T-helper 17 cell (primary cell): Measurements from ENCODE around the gene DBNDD2. TPM values are rescaled to one million over a fixed set of nuclear protein-coding genes. Genes with fewer than 3 reads are reported as not detected.

Experiments used
- ATAC-seq: fragments of 150-1000 bp; cut with Tn5 transposase; 2 replicates; pipeline ENCODE4 v1.10.0; 2021; ENCODE audit warnings: mild to moderate bottlenecking, moderate library complexity
- DNase-seq, 3 donors: peaks; one replicate each; pipeline versions ENCODE4 v3.0.0 to v3.0.0-alpha.2; 2020 to 2021
- H3K9me3 ChIP-seq: one replicate; pipeline ENCODE4 v1.7.0; 2013; ENCODE audit warnings: low read length, mild to moderate bottlenecking; ENCODE audit not compliant: control insufficient read depth, poor library complexity, severe bottlenecking
- H3K27ac Mint-ChIP-seq: one replicate; pipeline ENCODE4 v1.8.0; 2022; ENCODE audit warnings: mild to moderate bottlenecking, moderate library complexity, mixed read lengths
- H3K27me3 Mint-ChIP-seq: one replicate; pipeline ENCODE4 v1.8.0; 2022; ENCODE audit warnings: mixed read lengths
- H3K36me3 Mint-ChIP-seq: one replicate; pipeline ENCODE4 v1.8.0; 2022; ENCODE audit warnings: low read depth, mixed read lengths
- H3K4me1 Mint-ChIP-seq: one replicate; pipeline ENCODE4 v1.8.0; 2022; ENCODE audit warnings: mild to moderate bottlenecking, mixed read lengths
- H3K4me3 Mint-ChIP-seq: one replicate; pipeline ENCODE4 v1.8.0; 2022; ENCODE audit warnings: mild to moderate bottlenecking, moderate library complexity, mixed read lengths
- total RNA-seq, 4 donors: library from RNA in 2 of 4; stranded (reverse) in 2 of 4; gene quantifications; one replicate each; pipeline ENCODE4 v1.2.3 and lab custom pipeline; 2022 to 2026

Gene DBNDD2
- total RNA-seq, 2 donors from 2014 or later, result 10.7 to 10.9 TPM

GRCh38 chr20:45412653-45413052, 4.6 kb downstream of the DBNDD2 start:
- peaks cover 20% of the 10 kb centered on the region for H3K4me1 Mint-ChIP-seq
- no peak overlapping the region for H3K27ac Mint-ChIP-seq
- no peaks in the 10 kb centered on the region for H3K36me3 Mint-ChIP-seq
- peak overlapping the region; percentile 19 for H3K4me3 Mint-ChIP-seq
- no peaks in the 10 kb centered on the region for H3K9me3 ChIP-seq
- ATAC-seq (no peak), DNase-seq (no peak)
- no peaks in the 10 kb centered on the region for H3K27me3 Mint-ChIP-seq

- peaks cover 25% of the 10 kb centered on the region for H3K4me1 Mint-ChIP-seq
- ATAC-seq (no peak), DNase-seq (no peak)
- no peaks in the 10 kb centered on the region for H3K27me3 Mint-ChIP-seq
- no peak overlapping the region for H3K27ac Mint-ChIP-seq
- H3K4me3 Mint-ChIP-seq, result no peak overlapping the region
- H3K36me3 Mint-ChIP-seq, result peaks cover 2% of the 10 kb centered on the region
- no peaks in the 10 kb centered on the region for H3K9me3 ChIP-seq
Measured at GRCh38 chr20:45413479-45413878, 5.4 kb downstream of the DBNDD2 start.

DNA sequence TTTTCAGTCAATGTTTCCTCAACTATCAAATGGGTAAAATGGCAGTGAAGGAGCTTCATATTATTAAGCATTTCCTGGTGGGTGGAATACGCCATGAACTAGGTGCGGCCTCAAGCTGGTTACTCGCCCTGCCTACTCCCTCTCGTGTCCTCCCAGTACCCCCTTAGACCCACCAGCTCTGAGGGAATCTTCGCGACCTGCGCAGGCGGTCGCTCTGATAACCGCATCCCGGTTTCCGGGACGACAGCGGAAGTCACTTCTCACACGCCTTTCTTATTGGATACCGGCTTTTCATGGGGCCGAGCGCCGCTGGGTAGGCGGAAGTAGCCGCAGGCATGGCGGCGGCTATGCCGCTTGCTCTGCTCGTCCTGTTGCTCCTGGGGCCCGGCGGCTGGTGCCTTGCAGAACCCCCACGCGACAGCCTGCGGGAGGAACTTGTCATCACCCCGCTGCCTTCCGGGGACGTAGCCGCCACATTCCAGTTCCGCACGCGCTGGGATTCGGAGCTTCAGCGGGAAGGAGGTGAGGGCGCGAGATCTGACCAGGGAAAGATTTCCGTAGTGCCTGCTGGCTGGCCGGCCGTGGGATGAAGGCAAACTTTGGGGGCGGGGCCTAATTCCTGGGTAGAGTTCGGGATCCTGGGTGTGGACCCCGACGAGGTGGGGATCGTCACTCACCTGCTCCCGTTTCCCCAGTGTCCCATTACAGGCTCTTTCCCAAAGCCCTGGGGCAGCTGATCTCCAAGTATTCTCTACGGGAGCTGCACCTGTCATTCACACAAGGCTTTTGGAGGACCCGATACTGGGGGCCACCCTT, 7.9 kb downstream of the DBNDD2 start, which contains the start of gene PIGT:
Gene PIGT (plus strand): TSS at position 320 of the 816 bp plus-strand sequence. CDS start 16 bp downstream, at position 336.
- Mint-ChIP-seq H3K36me3 (peaks cover 8% of the 10 kb centered on the region), H3K27ac (peak within 1 kb of the TSS; percentile 97), H3K27me3 (no peaks in the 10 kb centered on the region), H3K4me3 (peak within 1 kb of the TSS; percentile 95), H3K4me1 (peaks cover 34% of the 10 kb centered on the region)
- peak; percentile 76 to 88 (median 79) for DNase-seq
- peak; percentile 97 for ATAC-seq
- H3K9me3 ChIP-seq, result no peaks in the 10 kb centered on the region

DNA sequence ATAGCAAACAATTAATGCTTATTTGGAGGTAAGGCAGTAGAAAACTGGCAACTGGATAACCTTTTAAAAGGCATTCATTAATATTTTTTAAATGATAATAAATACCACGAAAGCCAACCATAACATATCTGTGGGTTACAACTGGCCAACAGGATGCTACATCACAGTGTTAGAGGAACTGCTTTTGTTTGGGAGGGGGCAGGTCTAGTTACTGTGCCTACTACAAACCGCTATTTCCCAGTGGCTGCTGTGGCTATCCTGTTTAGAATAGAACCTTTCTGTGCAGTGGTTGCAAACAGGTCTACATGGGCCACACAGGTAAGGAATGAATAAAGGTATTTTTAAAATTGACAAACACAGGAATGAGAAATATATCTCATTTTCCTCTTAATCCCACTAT, 8.8 kb downstream of the DBNDD2 start:
- no peak for DNase-seq
- Mint-ChIP-seq H3K27me3 (no peaks in the 10 kb centered on the region), H3K27ac (peak overlapping the region; percentile 97), H3K4me1 (peaks cover 34% of the 10 kb centered on the region), H3K4me3 (peak overlapping the region; percentile 95), H3K36me3 (peaks cover 8% of the 10 kb centered on the region)
- ATAC-seq, result no peak
- H3K9me3 ChIP-seq, result no peaks in the 10 kb centered on the region

GRCh38 chr20:45419188-45420091, 11.4 kb downstream of the DBNDD2 start:
- no peak for DNase-seq
- Mint-ChIP-seq H3K36me3 (peaks cover 8% of the 10 kb centered on the region), H3K4me1 (peaks cover 34% of the 10 kb centered on the region), H3K4me3 (peak overlapping the region; percentile 33), H3K27me3 (no peaks in the 10 kb centered on the region), H3K27ac (peak overlapping the region; percentile 73)
- H3K9me3 ChIP-seq, result no peaks in the 10 kb centered on the region
- no peak for ATAC-seq

DNA sequence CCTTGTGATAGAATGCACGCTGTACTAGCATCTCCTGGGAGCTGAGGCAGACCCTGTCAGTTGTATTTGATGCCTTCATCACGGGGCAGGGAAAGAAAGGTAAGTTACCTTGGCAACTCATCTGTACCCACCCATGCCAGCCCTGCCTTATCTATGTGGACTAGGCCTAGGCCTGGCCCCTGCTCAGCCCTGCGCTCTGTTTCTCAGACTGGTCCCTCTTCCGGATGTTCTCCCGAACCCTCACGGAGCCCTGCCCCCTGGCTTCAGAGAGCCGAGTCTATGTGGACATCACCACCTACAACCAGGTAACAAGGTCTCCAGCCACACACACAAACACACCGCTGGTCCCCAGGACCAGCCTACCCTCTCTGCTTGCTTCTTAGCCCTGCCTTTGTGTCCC, 12.0 kb downstream of the DBNDD2 start:
- peaks cover 30% of the 10 kb centered on the region for H3K4me1 Mint-ChIP-seq
- H3K4me3 Mint-ChIP-seq, result no peak overlapping the region
- H3K36me3 Mint-ChIP-seq, result peaks cover 8% of the 10 kb centered on the region
- H3K9me3 ChIP-seq, result no peaks in the 10 kb centered on the region
- no peak for ATAC-seq
- DNase-seq, result no peak
- H3K27ac Mint-ChIP-seq, result peak overlapping the region; percentile 47
- no peaks in the 10 kb centered on the region for H3K27me3 Mint-ChIP-seq

DNA sequence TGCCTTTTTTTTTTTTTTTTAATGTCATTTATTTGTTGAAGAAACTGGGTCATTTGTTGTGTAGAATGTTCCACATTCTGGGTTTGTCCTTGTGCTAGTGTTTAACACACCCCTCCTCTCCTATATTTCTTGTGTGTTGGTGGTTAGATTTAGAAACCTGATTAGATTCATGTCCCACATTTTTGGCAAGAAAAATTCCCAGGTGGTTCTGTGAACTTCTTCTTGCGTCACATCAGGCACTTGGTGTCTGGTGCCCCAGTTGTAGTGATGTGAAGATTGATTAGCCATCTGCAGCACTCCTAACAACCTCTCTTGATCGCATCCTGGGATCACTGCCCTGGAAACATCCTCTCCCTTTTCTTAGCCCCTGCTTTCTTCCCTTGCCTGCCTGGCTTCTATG, 15.6 kb downstream of the DBNDD2 start:
- H3K4me1 Mint-ChIP-seq, result peaks cover 12% of the 10 kb centered on the region
- peak overlapping the region; percentile 25 for H3K4me3 Mint-ChIP-seq
- H3K9me3 ChIP-seq, result no peaks in the 10 kb centered on the region
- DNase-seq (no peak), ATAC-seq (no peak)
- H3K27ac Mint-ChIP-seq, result peak overlapping the region; percentile 11
- peaks cover 5% of the 10 kb centered on the region for H3K36me3 Mint-ChIP-seq
- H3K27me3 Mint-ChIP-seq, result no peaks in the 10 kb centered on the region

DNA sequence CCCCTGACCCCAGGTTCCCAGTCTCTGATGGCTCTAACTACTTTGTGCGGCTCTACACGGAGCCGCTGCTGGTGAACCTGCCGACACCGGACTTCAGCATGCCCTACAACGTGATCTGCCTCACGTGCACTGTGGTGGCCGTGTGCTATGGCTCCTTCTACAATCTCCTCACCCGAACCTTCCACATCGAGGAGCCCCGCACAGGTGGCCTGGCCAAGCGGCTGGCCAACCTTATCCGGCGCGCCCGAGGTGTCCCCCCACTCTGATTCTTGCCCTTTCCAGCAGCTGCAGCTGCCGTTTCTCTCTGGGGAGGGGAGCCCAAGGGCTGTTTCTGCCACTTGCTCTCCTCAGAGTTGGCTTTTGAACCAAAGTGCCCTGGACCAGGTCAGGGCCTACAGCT, 17.5 kb downstream of the DBNDD2 start:
- DNase-seq (no peak), ATAC-seq (no peak)
- H3K27me3 Mint-ChIP-seq, result no peaks in the 10 kb centered on the region
- no peak overlapping the region for H3K27ac Mint-ChIP-seq
- no peaks in the 10 kb centered on the region for H3K36me3 Mint-ChIP-seq
- H3K9me3 ChIP-seq, result no peaks in the 10 kb centered on the region
- H3K4me3 Mint-ChIP-seq, result no peak overlapping the region
- H3K4me1 Mint-ChIP-seq, result peaks cover 4% of the 10 kb centered on the region

- DNase-seq, result no peak
- H3K9me3 ChIP-seq, result no peaks in the 10 kb centered on the region
- no peak overlapping the region for H3K4me3 Mint-ChIP-seq
- peaks cover 4% of the 10 kb centered on the region for H3K4me1 Mint-ChIP-seq
- peak overlapping the region; percentile 41 for H3K27ac Mint-ChIP-seq
- H3K36me3 Mint-ChIP-seq, result peaks cover 2% of the 10 kb centered on the region
- no peak for ATAC-seq
- H3K27me3 Mint-ChIP-seq, result no peaks in the 10 kb centered on the region
Measured at GRCh38 chr20:45426320-45427016, 18.4 kb downstream of the DBNDD2 start.

DNA sequence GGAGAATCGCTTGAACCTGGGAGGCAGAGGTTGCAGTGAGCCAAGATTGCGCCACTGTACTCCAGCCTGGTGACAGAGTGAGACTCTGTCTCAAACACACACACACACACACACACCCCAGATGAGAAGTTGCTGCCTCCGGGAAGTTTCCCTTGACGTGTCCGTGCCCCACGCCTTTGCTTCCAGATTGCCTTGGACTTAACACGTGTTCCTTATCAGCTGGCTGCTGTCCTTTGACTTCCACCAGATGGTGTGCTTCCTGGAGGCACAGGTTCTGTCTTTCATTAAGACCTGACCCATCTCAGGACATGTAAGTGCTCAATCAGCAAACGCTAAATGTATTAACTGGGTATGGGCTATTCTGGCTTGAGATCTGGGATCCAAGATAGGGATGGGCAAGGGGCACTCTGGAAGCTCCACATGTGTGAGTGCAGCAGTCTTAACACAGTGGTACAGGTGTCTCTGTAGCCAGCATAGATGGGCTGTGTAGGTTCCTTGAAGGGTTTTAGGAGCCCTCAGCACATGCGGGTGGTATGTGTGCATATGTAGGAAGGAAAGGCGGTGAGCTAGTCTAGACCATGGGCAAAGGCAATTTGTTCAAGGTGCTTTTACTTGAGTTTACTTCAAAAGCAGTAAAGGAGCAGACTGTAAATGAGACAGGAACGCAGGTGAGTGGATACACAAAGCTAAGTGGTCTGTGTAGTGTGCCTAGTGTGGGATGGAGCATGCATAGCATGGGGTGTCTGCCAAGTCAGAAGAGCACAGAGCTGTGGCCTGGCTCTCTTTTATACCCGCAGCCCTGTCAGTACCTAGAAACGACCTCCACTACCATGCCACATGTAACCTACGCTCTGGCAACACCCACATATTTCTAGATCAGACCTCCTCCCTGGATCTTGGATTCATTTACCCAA, 19.4 kb downstream of the DBNDD2 start:
- no peaks in the 10 kb centered on the region for H3K9me3 ChIP-seq
- Mint-ChIP-seq H3K27ac (peak overlapping the region; percentile 41), H3K36me3 (peaks cover 2% of the 10 kb centered on the region), H3K27me3 (no peaks in the 10 kb centered on the region), H3K4me3 (peak overlapping the region; percentile 33), H3K4me1 (peaks cover 4% of the 10 kb centered on the region)
- no peak for ATAC-seq
- DNase-seq, result no peak

GRCh38 chr20:45429618-45430017, 21.5 kb downstream of the DBNDD2 start:
- H3K27me3 Mint-ChIP-seq, result no peaks in the 10 kb centered on the region

GRCh38 chr20:45432294-45432693, 24.2 kb downstream of the DBNDD2 start:
- Mint-ChIP-seq H3K4me3 (no peak overlapping the region), H3K27ac (no peak overlapping the region), H3K36me3 (peaks cover 2% of the 10 kb centered on the region), H3K4me1 (peaks cover 12% of the 10 kb centered on the region), H3K27me3 (no peaks in the 10 kb centered on the region)
- no peaks in the 10 kb centered on the region for H3K9me3 ChIP-seq
- no peak for DNase-seq
- ATAC-seq, result no peak

More at GRCh38 chr20:45429618-45430017, 21.5 kb downstream of the DBNDD2 start:
- no peak overlapping the region for H3K27ac Mint-ChIP-seq
- H3K4me1 Mint-ChIP-seq, result peaks cover 4% of the 10 kb centered on the region
- DNase-seq, result no peak
- H3K9me3 ChIP-seq, result no peaks in the 10 kb centered on the region
- ATAC-seq, result no peak
- peaks cover 2% of the 10 kb centered on the region for H3K36me3 Mint-ChIP-seq
- no peak overlapping the region for H3K4me3 Mint-ChIP-seq
